ENCODE measurements around the gene HEMK1.
A peak's percentile ranks its signal among the peaks of the same experiment; 100 is the strongest.

The HEMK1 gene

GRCh38 chr3:50542177-50543034, 26.9 kb upstream of the HEMK1 start:
- peak; percentile 14 for DNase-seq (ENCODE audit: low read depth)

- no peak for DNase-seq (ENCODE audit: low read depth)
Measured at GRCh38 chr3:50545781-50546180, 23.5 kb upstream of the HEMK1 start.

DNA sequence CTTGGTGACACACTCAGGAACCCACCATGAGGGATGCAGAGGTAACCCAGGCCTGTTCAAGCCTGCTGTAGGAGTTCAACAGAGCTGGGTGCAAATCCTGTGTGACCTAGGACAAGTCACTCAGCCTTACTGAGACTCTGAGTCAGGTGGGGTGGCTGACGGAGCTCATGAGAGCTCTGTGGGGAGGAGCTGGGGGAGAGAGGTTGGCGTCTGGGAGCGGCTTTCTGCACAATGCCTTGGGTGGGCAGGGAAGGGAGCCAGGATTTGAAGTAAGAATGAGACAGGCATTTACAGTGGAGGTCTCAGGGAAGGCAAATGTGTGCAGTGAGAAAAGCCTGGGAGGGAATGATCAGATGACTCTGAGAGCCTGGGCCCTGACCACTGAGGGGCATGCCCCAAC, 20.1 kb upstream of the HEMK1 start:
- DNase-seq (ENCODE audit: low read depth): no peak

DNA sequence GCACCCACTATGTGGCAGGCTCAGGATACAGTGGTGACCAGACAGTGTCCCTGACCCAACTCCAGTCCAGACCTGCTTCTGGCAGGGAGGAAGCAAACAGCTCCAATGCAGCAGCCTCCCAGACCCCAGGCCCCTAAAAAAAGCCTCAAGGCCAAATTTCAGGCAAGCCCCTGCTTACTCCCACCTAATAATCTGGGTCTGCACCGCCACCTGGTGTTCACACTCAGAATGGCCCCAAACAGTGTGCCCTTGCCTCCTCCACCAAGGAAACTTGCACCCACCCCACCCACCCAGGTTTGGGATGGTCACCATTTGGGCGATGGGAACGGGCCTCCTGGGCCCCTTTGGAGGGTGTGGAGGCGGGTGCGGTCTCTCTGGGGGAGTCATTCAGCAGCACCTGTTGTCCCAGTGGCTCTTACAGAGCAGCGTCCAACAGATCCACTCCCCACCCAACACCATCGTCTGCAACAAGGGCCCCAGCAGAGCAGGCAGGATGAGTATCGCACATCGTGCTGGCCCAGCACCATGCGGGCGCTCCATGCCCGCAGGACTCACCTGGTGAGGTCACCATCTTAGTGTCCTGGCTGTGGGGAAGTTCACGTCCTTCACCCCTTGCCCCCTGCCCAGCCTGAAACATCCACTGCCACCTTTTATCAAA, 19.1 kb upstream of the HEMK1 start:
- DNase-seq (ENCODE audit: low read depth): no peak

GRCh38 chr3:50551054-50551659, 18.2 kb upstream of the HEMK1 start:
- DNase-seq (ENCODE audit: low read depth): no peak

DNA sequence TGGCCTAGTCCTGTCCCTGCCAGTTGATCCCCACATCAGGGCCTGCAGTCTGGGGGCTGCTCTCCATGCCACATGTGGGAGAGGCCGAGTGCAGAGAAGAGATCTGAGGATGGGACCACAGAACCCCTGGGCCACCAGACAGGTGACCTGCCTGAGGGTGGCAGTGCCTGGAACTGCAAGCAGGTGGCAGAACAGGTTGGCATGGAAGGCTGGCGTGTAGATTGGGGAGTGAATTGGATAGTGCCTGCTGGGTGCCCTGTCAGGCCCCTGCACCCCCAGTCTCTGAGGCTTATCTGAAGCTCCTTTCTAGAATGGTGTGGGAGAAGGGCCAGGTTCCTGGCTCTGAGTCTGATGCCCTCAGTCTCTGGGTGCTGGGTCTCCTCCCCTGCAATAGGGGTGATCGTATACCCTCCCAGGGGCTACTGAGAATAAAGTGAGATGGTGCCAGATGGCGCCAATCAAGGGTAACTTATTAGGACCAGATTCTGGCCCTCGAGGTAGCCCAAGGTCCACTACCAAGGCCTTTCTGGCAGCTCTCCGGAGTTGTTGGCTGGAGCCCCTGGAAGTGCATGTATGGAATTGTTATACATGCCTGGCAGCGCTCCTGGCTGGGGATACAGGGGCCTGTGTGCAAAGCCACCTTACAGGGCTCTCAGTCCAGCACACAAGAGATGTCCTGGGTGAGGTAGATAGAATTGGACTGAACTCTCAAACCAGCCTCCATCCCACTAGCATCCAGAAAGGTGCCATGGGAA, 17.5 kb upstream of the HEMK1 start:
- no peak for DNase-seq (ENCODE audit: low read depth)

- no peak for DNase-seq (ENCODE audit: low read depth)
Measured at GRCh38 chr3:50552598-50552997, 16.7 kb upstream of the HEMK1 start.

GRCh38 chr3:50554553-50554952, 14.8 kb upstream of the HEMK1 start:
- no peak for DNase-seq (ENCODE audit: low read depth)

- DNase-seq (ENCODE audit: low read depth): no peak
Measured at GRCh38 chr3:50557106-50557505, 12.2 kb upstream of the HEMK1 start.

DNA sequence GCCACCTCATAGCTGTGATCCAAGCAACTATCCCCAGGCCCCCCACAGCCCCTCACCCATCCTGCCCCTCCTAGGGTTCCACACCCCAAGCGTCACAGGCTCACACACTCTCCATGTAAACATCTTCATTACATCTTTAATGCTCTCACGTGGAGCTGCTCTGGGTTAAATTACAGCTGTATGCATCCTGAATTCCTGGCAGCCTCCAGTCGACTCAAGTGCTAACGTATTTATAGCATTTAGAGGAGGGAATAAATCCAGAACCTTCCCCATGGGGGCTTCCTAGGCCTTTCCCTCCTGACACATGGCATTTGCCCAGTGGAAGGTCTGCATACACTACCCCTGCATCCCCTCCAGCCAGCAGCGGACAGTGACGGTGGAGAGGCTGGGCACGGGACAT, 11.4 kb upstream of the HEMK1 start:
- DNase-seq (ENCODE audit: low read depth): no peak

- no peak for DNase-seq (ENCODE audit: low read depth)
Measured at GRCh38 chr3:50559702-50560101, 9.6 kb upstream of the HEMK1 start.

DNA sequence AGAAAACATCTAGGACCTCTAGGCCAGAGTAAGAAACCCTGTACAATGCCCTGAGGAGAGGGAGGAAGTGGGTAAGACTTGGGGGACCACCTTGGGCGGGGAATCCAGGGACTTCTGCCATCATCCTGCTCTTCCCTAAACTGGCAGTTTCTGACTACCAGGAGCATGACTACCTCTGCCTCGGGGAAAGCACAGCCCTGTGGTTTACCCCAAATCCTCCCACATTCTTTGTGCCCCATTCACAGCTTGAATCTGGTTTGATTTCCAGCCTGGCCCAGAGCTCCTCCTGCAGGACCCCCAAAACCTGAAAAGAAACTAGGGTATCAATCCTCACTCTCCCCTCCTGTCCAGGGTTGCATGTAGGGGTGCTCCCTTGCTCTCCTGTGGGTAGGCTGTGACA, 6.5 kb upstream of the HEMK1 start:
- no peak for DNase-seq (ENCODE audit: low read depth)

GRCh38 chr3:50563867-50564266, 5.5 kb upstream of the HEMK1 start:
- no peak for DNase-seq (ENCODE audit: low read depth)

DNA sequence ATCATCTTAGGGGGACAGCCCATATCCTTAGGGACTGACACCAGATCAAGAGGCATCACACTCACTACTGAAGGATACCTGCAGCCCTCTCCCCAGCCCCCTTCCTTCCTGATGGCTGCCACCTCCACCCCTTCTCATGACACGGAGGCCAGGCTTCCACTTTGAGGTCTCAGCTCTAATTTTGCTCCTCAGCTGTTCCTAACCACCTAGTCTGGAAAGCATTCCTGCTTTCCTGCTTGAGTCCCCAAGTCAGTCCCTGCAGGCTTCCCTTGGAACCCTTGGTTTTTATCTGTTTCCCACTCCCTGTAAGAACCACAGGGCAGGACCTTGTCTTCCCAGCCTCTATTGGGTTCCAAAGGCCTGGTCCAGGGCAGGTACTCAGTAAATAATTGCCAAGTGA, 5.0 kb upstream of the HEMK1 start:
- DNase-seq (ENCODE audit: low read depth): no peak

- DNase-seq (ENCODE audit: low read depth): no peak
Measured at GRCh38 chr3:50567011-50567385, 2.3 kb upstream of the HEMK1 start.

- DNase-seq (ENCODE audit: low read depth): peak; percentile 91
Measured at GRCh38 chr3:50567386-50568167, 1.7 kb upstream of the HEMK1 start, which contains the start of gene C3orf18. TSS of gene C3orf18 (minus strand) at chr3:50567747. CDS start at chr3:50565699, 2,048 bp downstream.

GRCh38 chr3:50570508-50571279, 1.4 kb downstream of the HEMK1 start:
- no peak for DNase-seq (ENCODE audit: low read depth)

DNA sequence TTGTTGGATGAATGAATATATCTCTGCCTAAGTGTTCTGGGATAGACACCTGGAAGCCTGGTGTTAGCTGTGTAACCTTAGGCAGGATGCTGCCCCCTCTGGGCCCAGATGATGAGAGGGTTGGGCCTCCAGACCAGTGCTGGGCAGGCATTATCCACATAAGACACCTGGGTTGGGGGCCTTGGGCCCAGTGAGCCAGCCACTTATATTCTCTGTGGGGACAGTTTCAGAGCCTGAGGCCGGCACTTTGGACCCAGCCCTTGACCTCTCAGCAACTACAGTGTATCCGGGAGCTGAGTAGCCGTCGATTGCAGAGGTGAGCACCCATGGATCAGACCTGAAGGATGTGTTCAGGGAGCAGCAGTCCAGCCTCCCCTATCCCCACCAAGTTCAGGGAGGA, 2.2 kb downstream of the HEMK1 start:
- no peak for DNase-seq (ENCODE audit: low read depth)

DNA sequence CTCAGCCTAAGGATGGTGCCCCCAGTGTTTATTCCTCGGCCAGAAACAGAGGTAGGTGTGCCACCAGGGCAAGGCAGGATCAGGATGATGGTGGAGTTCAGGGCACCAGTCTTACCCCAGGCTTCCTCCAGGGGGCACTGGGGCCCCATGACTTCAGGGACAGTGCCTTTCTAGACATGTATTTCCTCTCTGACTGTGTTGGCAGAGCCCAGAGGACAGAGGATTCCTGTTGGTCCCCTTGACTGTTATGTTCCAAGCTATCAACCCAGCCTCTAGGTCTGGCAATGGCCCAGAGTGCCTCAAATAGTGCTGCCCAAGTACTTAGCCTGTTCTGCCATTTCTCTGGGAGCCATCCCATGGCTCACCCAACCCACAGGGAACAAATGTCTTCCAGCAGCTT, 2.8 kb downstream of the HEMK1 start:
- peak; percentile 55 for DNase-seq (ENCODE audit: low read depth)

- no peak for DNase-seq (ENCODE audit: low read depth)
Measured at GRCh38 chr3:50572801-50573371, 3.6 kb downstream of the HEMK1 start.
